Medulla oblongata (tissue), 1 donor: ENCODE results near the gene IFNA13.
"Not testable (repeated sequence)": the region's sequence is repeated elsewhere in the genome, so short reads cannot be mapped to it uniquely, and the experiment has no call there.

Experiments used
- DNase-seq: peaks from one replicate; pipeline ENCODE4 v3.0.0-alpha.2; 2015; ENCODE audit errors: extremely low spot score

The IFNA13 gene

DNA sequence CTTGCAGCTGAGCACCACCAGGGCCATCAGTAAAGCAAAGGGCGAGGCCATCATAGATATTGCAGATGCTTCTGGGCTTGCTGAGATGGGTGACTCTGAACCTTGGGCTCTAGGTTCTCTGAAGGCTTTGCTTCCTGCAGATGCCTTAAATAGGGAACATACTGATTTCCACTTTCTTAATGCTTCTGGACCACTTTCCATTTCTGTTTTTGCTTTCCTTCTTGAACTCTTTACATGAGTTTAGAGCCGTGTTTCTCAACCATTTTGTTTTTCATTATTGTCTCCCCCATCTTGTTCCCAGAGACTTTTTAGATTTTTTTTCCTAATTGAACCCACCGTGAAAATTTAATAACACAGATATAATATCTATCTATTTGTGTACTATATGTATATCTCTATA, at the start of gene IFNA13:
TSS of gene IFNA13 (minus strand) at position 101 of the 400 bp plus-strand sequence. CDS start at position 54, 47 bp downstream.
- DNase-seq, result no peak

DNA sequence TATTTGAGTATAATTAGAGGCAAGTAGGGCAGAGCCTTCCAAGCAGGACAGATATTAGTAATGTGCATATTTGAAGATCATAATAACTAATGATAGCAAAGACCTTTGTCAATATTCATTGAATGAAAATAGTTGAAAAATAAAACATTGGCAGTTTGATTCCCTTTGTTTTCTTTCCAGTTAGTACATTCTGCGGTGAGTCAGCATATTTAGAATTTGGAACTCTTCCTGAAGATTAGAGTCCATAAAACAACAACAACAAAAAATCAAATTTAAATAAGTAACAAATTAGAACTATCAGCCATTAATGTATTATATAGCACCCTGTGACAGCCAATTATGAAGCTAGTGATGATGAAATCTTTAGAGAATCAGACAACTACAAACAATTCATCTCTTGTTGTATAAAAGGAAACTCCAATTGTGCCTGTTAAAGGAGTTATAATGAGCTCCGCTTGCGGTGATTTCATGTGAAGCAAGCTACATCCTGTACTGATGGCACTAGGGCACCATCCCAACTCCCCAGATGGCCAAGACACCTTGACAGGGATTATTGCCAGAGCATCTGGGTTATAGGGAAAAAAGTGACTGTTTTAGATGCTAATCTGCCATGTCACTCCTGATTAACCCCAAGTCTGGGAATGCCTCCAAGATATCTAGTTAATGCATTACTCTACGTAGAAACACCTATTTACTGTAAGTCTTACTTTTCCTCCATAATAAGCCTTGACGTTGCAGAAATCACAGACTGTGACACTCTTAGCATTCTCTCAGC, 47.8 kb upstream of the IFNA13 start:
- DNase-seq, result no peak

DNA sequence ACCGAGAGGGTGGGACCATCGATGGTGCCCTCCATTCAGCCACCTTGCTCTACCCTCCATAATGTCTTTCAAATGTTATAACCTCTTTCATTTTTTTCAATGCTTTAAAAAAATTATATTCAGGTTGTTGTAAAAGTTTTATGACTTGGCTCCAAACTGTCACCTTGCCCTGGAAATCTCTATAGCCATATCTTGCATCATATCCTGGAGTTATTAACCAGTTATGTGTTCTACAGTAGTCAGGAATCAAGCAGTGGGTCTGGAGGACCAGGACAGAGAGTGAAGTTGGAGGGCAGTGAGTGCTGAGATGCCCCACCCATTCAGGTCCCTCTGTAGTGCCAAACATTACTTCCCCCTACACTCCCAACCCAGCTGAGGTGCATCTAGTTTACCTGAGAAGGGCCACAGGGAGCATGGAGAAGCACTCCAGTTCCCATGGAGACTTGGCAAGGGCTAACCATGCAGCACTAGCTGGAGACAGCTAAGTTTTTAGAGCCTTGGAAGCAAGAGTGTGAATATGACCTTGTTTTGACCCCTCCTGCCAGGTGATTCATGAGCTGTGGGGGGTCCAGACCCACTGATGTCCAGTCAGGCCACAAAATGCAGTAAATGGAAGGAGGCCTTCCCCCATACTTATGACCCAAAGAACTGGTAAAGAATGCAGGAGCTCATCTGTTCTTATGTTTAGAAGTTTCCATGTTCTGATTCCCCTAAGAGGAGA, 46.5 kb upstream of the IFNA13 start:
- DNase-seq, result no peak

DNA sequence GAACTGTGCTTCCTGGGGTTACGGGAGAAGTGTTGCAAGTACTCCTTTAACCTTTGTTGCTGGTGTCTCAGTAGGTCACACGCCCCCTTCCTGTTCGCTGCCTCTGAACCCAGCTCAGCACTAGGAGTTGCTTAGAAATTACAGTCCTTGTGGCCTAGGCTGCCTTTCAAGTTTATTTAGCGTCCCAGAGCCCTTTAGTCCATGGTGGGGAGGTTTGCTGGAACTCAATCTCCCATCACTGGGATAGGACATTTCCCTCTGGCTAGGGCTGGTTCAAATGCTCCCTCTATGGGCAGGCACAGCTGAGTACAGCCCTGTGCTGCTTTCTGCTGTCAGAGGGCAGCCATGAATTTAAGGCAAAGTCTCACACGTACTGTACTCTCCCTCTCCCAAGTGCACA, 45.8 kb upstream of the IFNA13 start:
- DNase-seq, result peak; percentile 15

DNA sequence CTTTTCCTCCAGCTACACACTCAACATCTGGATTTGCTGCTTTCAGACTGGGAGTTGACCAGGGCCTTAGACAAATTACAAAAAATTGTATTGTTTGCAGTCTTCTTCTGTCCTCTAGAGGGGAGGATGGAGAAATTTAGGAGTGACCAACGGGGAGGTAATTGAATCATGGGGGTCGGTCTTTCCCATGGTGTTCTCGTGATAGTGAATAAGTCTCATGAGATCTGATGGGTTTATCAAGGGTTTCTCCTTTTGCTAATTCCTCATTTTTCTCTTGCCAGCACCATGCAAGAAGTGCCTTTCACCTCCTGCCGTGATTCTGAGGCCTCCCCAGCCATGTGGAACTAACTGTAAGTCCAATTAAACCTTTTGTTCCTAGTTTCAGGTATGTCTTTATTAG, 45.3 kb upstream of the IFNA13 start:
- no peak for DNase-seq

DNA sequence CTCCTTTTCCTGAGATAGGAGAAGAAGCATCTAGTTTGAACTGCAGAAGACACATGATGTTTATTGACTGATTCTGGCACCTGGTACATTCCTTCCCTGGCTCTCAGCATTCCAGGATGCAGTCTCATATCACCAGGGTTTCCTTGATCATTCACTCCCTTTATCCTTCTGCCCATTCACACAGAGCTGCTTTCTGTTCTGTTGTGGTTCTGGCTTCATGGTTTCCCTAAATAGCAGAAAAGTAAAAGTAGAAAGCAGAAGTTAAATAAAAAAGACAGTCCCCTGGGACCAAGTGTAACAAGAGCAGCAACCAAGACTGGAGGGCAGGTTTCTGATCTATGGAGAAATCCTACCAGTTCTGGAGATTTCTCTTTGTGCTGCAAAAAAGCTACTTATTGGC, 44.2 kb upstream of the IFNA13 start:
- DNase-seq, result no peak

DNA sequence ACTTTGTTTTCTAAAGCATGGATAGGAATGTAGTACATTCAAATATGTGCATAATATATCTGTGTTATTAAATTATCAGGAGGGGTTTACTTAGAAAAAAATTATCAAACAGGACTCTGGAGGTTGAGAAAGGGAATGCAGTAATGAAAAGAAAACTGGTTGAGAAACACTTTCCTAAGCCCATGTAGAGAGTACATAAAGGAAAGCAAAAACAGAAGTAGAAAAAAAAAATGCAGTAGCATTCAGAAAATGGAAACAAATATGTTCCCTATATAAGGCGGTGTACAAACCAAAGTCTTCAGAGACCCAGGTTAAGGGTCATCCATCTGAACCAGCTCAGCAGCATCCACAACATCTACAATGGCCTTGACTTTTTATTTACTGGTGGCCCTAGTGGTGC, 41.0 kb upstream of the IFNA13 start, which contains the start of gene IFNA8:
TSS of gene IFNA8 (plus strand) at position 301 of the 400 bp plus-strand sequence. CDS start at position 361, 60 bp downstream.
- no peak for DNase-seq

DNA sequence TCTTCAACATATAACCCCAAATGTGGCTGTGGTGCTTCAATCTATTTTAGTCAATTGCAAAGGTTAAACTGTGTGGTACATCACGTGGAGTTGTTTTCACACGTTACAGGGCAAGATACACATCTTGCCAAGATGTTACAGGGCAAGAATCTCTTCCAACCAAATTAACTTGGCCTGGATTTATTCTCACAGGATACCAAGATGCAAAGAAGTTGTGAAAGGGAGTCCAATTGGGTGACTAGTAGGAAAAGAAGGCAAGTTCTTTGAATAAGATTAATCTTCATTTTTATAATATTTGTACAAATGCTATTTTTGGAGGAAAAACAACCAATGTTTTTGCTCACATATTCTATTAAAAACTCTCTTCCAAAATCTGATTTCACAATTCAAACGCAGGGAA, 36.3 kb upstream of the IFNA13 start:
- no peak for DNase-seq

DNA sequence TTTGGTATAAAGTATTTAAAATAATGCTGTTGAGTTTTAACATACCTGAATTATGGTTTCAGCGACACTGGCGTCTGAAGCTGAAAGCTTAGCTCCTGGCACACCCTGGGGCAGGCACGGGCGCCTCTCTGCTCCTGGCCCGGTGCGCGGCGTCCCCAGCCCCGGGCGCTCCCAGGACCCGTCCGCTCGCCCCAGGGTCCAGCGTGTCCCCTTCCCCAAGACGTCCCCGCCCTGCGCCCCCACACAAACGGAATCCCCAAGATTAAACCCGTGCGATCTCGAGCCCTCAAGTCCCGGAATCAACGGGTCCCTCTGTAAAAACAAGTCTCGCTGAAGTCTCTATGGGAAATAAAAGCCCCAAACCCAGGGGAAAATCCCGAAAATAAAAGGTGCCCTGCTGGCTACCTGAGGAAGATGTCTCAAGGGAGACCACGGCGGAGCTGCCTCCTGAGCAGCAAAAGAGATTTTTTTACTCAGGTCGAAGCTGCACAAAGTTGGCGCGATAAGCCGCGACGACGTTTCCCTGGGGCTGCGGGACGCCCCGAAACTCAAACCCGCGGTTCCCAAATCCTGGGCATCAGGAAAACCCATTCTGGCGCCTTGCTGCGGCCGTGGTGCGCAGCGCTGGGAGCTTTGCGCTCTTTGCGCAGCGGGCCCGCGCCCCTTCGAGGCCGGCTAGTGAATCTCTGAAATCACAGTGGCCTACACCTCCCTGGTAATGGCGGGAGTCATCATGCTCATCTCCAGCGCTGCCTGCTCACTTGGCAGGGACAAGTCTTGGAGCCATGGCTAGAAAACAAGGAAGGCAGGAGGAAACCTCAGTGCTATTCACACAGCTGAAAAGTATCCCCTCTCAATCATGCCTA, 34.8 kb upstream of the IFNA13 start:
- peak; percentile 13 for DNase-seq

DNA sequence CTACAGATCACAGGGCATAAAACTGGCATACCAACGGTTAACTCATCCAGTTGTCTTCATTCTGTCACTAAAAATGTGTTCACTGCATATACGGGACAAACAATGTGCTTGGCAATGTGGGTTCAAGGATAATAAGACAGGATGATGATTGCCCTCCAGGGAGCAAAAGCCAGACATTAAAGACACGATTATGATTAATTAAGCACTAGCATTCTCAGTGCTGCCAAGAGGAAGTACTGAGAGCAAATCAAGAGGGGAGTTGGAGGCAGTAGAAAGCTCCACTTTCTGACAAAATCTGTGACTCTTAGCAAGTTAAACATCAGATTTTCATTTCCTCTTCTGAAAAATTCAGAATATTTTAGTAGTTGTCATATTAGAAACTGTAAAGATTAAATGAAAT, 32.1 kb upstream of the IFNA13 start:
- no peak for DNase-seq

DNA sequence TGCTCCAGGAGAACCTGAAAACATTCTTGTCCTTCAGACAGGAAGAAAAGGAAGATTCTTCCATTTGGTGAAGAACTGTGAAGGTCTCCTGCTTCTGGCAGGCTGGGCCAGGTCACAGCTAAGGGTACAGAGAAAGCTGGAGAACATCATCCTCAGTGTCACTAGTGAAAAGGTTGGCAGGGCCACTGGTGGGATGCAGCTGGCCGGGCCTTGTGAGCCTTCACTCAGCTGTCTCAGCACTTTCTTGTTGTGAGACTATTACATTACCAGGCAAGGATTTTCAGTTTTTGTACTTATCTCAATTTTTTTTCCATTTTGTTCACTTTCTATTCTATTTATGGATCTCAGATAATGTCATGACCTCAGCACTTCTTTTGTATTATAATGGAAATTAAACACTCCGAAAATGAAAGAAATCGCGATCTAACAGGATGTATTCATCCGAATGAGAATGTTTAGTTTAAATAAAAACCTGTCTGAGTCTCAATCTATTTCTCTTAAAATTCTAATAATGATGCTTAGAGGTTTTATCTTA, 31.2 kb upstream of the IFNA13 start:
- DNase-seq, result no peak

DNA sequence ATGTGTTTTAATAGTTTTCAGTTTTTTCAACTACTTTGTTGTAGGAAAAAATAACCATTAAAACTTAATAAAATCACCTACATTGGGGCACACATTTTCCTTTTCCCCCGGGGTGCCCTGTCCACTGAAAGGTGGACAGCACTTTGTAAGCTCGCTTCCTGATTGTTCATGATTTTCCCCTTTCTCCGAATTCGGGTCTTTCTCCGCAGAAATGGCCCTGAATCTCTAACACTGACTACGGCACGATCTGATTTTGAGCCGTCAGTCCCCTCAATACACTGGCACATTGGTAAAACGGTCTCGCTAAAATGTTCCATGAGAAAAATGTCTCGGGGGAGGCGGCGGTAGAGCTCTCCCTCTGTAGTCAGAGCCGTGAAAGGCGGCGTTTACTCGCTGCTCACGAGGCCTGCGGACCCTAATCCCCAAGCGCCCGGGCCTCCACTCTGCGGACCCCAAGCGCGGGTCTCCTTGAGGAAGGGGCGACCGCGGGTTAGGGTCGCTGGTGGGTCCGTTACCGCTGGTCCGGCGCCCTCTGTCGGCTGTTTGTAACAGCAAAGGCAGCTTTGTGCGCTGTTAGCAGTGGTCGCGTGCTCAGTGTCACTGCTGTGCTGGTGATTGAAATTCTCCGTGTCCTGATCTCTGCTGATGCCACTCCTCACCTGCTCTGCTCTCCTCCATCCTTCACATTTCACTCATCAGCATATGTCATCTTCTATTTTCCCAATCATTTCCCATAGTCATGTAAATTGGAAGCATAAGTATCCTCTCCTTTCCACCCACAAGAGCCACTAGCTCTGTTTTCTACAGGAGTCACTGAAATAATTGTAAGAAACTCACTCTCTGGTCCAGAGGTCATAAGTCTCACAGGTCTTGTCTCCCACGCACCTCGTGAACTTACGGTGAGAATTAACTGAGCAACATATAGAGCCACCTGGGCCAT, 28.2 kb upstream of the IFNA13 start:
- DNase-seq, result peak; percentile 69

DNA sequence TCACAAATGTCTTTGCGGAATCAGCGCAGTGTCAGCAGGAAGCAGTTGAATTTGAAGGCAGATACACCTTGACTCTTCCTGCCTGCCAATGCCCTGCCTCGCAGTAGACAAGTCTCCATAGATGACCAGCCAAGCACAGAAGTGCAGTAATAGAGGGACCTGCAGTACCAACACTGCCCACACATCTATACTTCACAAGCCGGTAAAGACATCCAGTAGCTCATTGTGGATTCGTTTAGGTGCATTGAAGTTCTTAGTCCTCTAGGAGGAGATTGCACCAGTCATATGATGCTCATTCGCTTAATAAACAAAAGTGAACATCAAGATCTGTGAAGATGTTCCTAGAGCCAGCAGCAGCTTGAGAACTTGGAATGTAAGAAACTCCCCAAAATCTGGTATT, 24.4 kb upstream of the IFNA13 start:
- no peak for DNase-seq

DNA sequence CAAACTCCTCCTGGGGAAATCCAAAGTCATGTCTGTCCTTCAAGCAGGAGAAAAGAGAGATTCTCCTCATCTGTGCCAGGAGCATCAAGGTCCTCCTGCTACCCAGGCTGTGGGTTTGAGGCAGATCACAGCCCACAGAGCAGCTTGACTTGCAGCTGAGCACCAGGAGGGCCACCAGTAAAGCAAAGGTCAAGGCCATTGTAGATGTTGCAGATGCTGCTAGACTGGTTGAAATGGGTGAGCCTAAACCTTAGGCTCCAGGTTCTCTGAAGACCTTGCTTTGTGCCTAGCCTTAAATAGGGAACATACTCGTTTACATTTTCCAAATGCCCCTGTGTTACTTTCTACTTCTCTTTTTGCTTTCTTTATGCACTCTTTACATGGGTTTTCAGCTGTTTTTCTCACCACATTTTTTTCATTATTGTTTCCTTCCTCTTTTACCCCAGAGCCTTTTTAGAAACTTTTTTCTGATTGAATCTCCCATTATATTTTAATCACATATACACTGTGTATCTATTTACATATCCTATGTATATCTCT, 17.3 kb upstream of the IFNA13 start, which contains the start of gene IFNA2:
TSS of gene IFNA2 (minus strand) at position 268 of the 540 bp plus-strand sequence. CDS start at position 199, 69 bp downstream.
- no peak for DNase-seq

DNA sequence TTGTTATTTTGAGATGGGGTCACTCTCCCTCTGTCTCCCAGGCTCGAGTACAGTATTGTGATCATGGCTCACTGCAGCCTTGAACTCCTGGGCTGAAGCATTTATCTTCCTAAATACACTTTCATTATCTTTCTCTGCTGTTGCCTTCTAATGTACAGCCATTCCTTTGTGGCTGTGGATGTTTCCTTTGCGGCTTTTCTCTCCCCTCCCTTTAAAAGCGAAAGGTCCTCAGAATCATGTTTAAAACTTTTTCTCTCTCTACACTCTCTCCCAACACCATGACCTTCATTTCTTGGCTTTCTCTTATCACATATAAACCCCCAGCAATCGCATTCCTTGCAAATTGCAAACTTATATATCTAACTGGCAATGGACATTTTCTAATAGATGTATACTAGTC, 15.8 kb upstream of the IFNA13 start:
- DNase-seq, result no peak

DNA sequence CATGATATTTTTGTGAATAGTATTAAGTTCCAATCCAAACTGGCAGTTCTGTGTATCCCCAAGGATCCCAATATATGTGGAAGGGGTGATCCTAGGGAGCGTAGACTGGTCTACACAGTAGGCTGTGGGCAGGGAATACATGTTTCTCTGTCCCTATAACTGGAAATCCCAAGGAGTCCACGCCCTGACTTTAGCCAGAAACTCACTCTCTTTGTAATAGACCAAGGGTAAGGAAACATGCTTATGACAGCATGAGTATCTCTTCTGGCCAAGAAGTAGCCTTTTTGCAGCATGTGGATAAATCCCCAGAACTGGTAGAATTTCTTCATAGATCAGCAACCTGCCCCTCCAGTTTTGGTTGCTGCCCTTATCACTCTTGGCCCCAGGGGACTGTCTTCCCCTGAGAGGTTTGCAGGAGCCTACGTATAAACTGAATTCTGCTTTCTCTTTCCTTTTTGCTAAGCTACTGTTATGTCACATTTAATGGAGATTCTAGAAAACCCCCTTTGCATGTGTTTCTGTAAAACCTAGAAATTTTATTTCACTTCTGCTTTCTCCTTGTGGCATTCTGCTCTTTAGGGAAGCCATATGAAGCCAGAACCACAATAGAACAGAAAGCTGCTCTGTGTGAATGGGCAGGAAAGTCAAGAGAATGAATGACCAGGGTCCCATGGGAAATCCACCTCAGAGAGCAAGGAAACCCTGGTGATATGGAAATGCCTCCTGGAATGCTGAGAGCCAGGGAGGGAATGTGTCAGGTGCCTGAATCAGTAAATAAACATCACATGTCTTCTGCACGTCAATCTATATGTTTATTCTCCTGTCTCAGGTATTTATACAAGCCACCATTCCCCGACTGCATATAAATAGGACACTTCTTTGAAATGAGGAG, 13.8 kb upstream of the IFNA13 start:
- DNase-seq, result peak; percentile 57

DNA sequence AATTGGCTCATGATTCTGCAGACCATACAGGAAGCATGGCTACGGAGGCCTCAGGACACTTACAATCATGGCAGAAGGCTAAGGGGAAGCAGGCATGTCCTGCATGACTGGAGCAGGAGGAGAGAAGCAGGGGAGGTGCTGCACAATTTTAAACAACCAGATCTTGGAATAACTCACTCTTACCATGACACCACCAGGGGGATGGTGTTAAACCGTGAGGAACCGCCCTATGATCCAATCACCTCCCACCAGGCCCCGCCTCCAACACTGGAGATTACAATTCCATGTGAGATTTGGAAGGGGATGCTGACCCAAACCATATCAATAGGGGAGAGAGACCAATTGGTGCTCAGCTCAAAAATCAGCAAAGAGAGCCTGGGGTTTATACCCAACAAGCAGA, 3.6 kb upstream of the IFNA13 start:
- DNase-seq, result not testable (repeated sequence)

DNA sequence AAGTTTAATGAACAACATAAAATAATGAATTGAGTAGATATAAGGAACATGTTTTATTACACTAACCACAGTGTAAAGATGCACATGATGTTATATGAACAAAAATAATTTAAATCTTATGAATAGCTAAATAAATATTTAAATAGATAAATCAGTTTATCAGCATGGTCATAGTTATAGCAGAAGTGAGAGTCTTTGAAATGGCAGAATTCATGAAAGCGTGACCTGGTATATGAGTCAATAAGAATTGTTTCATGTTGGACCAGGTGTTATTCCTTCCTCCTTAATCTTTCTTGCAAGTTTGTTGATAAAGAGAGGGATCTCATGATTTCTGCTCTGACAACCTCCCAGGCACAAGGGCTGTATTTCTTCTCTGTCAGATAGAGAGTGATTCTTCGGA, 688 bp downstream of the IFNA13 start:
- DNase-seq, result not testable (repeated sequence)

DNA sequence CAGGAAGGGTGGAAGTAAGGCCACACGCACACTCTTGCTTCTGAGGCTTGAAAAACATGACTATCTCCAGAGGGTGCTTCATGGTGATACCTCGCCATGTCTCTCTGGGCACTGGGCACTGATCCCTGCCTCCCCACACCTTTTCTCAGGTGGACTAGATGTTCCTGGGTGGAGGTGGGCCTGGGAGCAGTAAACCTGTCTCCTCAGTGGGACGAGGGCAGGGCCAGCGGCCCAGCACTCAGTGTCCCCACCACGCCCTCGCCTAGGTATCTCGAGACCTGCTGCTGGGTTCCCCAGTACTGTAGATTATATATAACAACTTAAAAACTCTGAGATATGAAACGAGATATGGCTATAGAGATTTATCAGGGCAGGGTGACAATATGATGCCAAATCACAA, 5.6 kb downstream of the IFNA13 start:
- DNase-seq, result no peak
